ENCODE measurements around the gene GJC2.

DNA sequence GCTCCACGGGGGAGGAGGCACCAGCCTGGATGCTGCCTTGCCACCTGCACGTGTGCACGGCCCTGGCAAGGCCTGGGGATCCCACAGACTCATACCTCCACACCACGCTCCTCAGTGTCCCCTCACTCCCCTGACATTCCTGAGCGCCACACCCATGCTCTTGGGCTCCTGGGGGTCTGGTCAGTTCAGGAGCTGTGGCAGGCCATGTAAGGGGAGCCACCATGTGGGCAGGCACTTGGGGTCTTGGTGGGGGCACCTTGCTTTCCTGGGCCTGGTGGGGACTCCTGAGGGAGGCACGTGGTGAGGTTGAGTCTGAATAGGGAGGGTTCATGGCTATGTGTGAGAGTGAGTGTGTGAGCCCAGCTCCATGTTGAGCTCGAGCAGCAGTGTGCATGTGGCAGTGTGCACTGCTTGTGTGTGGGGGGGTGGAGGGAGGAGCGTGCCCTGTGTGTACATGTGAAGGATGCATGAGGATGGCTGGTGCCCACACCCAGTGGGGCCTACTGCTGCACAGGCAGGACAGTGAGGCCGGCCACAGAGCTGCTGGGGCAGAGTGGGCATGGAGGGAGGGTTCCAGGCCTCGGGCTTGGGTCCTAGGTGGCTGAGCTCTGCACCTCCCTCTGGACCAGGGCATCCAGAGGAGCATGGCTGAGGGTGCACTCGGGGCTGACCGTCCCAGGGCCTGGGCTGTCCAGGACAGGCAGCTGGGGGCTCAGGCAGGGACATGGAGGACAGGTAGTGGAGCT, 1.6 kb downstream of the GJC2 start:
- TF ChIP-seq, protein P1, sequence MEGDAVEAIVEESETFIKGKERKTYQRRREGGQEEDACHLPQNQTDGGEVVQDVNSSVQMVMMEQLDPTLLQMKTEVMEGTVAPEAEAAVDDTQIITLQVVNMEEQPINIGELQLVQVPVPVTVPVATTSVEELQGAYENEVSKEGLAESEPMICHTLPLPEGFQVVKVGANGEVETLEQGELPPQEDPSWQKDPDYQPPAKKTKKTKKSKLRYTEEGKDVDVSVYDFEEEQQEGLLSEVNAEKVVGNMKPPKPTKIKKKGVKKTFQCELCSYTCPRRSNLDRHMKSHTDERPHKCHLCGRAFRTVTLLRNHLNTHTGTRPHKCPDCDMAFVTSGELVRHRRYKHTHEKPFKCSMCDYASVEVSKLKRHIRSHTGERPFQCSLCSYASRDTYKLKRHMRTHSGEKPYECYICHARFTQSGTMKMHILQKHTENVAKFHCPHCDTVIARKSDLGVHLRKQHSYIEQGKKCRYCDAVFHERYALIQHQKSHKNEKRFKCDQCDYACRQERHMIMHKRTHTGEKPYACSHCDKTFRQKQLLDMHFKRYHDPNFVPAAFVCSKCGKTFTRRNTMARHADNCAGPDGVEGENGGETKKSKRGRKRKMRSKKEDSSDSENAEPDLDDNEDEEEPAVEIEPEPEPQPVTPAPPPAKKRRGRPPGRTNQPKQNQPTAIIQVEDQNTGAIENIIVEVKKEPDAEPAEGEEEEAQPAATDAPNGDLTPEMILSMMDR (IDR thresholded peaks at IDR 0.05; ENCODE audit: insufficient read depth, low read length), result no peak
- TF ChIP-seq, protein P2, sequence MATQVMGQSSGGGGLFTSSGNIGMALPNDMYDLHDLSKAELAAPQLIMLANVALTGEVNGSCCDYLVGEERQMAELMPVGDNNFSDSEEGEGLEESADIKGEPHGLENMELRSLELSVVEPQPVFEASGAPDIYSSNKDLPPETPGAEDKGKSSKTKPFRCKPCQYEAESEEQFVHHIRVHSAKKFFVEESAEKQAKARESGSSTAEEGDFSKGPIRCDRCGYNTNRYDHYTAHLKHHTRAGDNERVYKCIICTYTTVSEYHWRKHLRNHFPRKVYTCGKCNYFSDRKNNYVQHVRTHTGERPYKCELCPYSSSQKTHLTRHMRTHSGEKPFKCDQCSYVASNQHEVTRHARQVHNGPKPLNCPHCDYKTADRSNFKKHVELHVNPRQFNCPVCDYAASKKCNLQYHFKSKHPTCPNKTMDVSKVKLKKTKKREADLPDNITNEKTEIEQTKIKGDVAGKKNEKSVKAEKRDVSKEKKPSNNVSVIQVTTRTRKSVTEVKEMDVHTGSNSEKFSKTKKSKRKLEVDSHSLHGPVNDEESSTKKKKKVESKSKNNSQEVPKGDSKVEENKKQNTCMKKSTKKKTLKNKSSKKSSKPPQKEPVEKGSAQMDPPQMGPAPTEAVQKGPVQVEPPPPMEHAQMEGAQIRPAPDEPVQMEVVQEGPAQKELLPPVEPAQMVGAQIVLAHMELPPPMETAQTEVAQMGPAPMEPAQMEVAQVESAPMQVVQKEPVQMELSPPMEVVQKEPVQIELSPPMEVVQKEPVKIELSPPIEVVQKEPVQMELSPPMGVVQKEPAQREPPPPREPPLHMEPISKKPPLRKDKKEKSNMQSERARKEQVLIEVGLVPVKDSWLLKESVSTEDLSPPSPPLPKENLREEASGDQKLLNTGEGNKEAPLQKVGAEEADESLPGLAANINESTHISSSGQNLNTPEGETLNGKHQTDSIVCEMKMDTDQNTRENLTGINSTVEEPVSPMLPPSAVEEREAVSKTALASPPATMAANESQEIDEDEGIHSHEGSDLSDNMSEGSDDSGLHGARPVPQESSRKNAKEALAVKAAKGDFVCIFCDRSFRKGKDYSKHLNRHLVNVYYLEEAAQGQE (IDR thresholded peaks at IDR 0.05; ENCODE audit: insufficient replicate concordance, low read depth), result no peak

Data from HL-60 (cell line).